ENCODE results near the gene CTNNBIP1. TPM values are rescaled to one million over a fixed set of nuclear protein-coding genes. Genes with fewer than 3 reads are reported as not detected.
A peak's percentile ranks its signal among the peaks of the same experiment; 100 is the strongest.

CTNNBIP1 gene
- total and polyA plus RNA-seq, 2 experiments from 2014 or later = 80.1 to 122 TPM

- no peak overlapping the region for H3K27ac ChIP-seq
- H3K36me3 ChIP-seq = no peaks in the 10 kb centered on the region
- H3K9me3 ChIP-seq (ENCODE audit: low read depth) = no peaks in the 10 kb centered on the region
- TF ChIP-seq, protein P1, sequence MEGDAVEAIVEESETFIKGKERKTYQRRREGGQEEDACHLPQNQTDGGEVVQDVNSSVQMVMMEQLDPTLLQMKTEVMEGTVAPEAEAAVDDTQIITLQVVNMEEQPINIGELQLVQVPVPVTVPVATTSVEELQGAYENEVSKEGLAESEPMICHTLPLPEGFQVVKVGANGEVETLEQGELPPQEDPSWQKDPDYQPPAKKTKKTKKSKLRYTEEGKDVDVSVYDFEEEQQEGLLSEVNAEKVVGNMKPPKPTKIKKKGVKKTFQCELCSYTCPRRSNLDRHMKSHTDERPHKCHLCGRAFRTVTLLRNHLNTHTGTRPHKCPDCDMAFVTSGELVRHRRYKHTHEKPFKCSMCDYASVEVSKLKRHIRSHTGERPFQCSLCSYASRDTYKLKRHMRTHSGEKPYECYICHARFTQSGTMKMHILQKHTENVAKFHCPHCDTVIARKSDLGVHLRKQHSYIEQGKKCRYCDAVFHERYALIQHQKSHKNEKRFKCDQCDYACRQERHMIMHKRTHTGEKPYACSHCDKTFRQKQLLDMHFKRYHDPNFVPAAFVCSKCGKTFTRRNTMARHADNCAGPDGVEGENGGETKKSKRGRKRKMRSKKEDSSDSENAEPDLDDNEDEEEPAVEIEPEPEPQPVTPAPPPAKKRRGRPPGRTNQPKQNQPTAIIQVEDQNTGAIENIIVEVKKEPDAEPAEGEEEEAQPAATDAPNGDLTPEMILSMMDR (IDR thresholded peaks at IDR 0.05; ENCODE audit: low read depth, low read length) = no peak
- H3K4me3 ChIP-seq = no peak overlapping the region
- no peaks in the 10 kb centered on the region for H3K27me3 ChIP-seq
- H3K4me1 ChIP-seq (ENCODE audit: low read depth) = peaks cover 5% of the 10 kb centered on the region
- no peak for DNase-seq (ENCODE audit: low read depth in 1 of 2, low spot score in 1 of 2)
These were observed 62.8 kb downstream of the CTNNBIP1 start for GRCh38 chr1:9847269-9847668.

DNA sequence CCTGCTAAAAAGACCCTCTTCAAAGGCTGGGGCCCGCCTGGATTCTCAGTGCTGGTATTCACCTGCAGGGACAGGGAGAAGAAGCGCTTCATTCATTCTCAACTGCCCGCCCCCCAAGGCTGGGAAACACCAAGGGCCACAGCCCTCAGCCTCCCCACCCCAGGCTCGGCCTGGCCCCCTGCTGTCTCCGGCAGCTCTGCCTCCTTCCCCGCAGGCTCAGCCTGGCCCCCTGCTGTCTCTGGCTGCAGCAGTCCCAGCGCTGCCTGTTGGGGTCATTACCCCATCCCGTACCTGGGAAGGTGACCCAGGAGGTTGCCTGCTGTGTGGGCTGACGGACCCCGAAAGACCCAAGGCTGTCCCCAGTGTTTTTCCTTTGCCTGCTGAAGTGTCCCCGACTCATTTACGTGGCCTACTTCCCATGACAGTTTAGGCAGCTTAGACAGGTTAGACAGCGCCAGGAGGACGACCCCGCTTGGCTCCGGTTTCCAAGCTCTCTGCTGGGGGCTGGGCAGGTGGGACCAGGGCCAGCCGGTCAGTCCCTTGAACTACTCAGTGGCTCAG, 63.4 kb downstream of the CTNNBIP1 start:
- Histone ChIP-seq H3K27ac (no peak overlapping the region), H3K9me3 (ENCODE audit: low read depth) (no peaks in the 10 kb centered on the region), H3K4me3 (no peak overlapping the region), H3K27me3 (no peaks in the 10 kb centered on the region), H3K4me1 (ENCODE audit: low read depth) (peaks cover 5% of the 10 kb centered on the region), H3K36me3 (no peaks in the 10 kb centered on the region)
- TF ChIP-seq, protein P1 (IDR thresholded peaks at IDR 0.05; ENCODE audit: low read depth, low read length) = no peak
- DNase-seq (ENCODE audit: low read depth in 1 of 2, low spot score in 1 of 2) = no peak

GRCh38 chr1:9845914-9846313, 64.2 kb downstream of the CTNNBIP1 start:
- no peaks in the 10 kb centered on the region for H3K27me3 ChIP-seq
- no peak for DNase-seq (ENCODE audit: low read depth in 1 of 2, low spot score in 1 of 2)
- no peaks in the 10 kb centered on the region for H3K36me3 ChIP-seq
- H3K27ac ChIP-seq = no peak overlapping the region
- H3K4me3 ChIP-seq = no peak overlapping the region
- TF ChIP-seq, protein P1 (IDR thresholded peaks at IDR 0.05; ENCODE audit: low read depth, low read length) = no peak
- H3K4me1 ChIP-seq (ENCODE audit: low read depth) = peaks cover 5% of the 10 kb centered on the region
- H3K9me3 ChIP-seq (ENCODE audit: low read depth) = no peaks in the 10 kb centered on the region

DNA sequence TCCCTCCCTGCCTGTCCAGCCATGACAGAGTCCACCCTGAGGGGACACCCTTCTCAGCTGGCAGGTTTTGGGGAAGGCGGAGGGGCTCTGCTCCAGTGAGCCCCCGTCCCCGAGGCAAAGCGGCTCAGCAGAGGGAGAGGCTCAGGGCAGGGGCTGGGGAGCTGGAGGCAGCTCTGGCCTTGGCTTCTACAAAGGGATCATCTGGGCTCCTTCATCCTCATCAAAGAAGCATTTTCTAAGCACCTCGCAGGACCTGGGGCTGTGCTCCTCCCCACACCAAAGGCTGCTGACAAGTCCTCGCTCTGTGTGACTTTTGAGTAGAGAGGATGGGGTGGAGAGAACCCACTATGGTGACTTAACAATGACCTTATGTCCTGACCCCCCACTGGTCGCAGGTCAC, 65.3 kb downstream of the CTNNBIP1 start:
- no peak for DNase-seq (ENCODE audit: low read depth in 1 of 2, low spot score in 1 of 2)
- H3K9me3 ChIP-seq (ENCODE audit: low read depth) = no peaks in the 10 kb centered on the region
- peaks cover 5% of the 10 kb centered on the region for H3K4me1 ChIP-seq (ENCODE audit: low read depth)
- no peak overlapping the region for H3K4me3 ChIP-seq
- no peak overlapping the region for H3K27ac ChIP-seq
- no peaks in the 10 kb centered on the region for H3K36me3 ChIP-seq
- no peaks in the 10 kb centered on the region for H3K27me3 ChIP-seq
- TF ChIP-seq, protein P1 (IDR thresholded peaks at IDR 0.05; ENCODE audit: low read depth, low read length) = no peak

- no peak overlapping the region for H3K4me3 ChIP-seq
- no peak overlapping the region for H3K27ac ChIP-seq
- no peaks in the 10 kb centered on the region for H3K9me3 ChIP-seq (ENCODE audit: low read depth)
- TF ChIP-seq, protein P1 (IDR thresholded peaks at IDR 0.05; ENCODE audit: low read depth, low read length) = no peak
- DNase-seq (ENCODE audit: low read depth in 1 of 2, low spot score in 1 of 2) = peak in 1 of 2 donors; percentile 45
- no peaks in the 10 kb centered on the region for H3K36me3 ChIP-seq
- H3K4me1 ChIP-seq (ENCODE audit: low read depth) = peaks cover 5% of the 10 kb centered on the region
- no peaks in the 10 kb centered on the region for H3K27me3 ChIP-seq
These were observed 66.0 kb downstream of the CTNNBIP1 start for GRCh38 chr1:9844106-9844505.

All from cardiac muscle cell (in vitro differentiated cells and primary cell).